Superior temporal gyrus (tissue), 1 donor: ENCODE measurements around the gene MLLT10.

Source experiments
- DNase-seq: peaks from one replicate; pipeline ENCODE4 v3.0.0-alpha.2; 2016; ENCODE audit errors: extremely low spot score

Gene MLLT10

DNA sequence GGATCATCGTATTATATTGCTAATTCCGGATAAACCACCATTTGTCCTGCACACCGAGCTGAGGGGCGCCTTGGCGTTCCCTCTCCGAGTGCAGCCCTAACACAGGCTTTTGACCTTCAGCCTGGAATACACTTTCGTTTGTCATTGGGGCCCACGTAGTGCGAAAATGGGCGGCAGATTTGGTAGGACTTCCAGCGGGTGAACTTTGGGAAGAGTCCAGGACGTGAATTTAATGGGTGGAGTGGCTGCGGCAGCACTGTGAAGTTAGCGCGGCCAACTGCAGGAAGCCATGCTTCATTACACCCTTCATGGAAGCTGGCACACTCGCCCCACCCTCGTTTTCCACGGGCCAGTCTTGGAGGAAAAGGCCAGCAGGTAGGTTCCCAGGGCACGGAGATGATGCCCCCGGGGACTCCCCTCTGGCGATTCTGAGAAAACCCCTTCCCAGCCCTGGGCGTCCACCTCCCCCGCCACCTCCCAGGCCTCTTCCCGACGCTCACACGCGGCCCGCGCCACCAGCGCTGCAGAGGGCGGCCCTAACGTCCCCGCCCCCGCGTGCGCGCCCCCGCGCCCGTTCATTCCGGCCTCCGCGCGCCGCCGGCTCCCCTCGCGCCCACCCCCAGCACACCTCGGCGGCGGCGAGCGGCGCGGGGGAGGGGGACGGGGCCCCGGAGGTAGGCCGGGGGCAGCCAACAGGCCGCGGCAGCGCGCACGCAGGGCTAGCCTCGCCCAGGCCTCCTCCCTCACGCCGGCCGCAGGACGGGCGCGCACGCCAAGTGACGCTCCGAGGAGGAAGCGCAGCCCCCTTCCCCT lies at the start of gene MLLT10:
Gene MLLT10 (plus strand): TSS at position 766 of the 813 bp plus-strand sequence. CDS start 413 bp downstream, outside the sequence.
- DNase-seq, result peak; percentile 90

- DNase-seq, result no peak
Observed at GRCh38 chr10:21487416-21488180, 46.4 kb upstream of the MLLT10 start.

DNA sequence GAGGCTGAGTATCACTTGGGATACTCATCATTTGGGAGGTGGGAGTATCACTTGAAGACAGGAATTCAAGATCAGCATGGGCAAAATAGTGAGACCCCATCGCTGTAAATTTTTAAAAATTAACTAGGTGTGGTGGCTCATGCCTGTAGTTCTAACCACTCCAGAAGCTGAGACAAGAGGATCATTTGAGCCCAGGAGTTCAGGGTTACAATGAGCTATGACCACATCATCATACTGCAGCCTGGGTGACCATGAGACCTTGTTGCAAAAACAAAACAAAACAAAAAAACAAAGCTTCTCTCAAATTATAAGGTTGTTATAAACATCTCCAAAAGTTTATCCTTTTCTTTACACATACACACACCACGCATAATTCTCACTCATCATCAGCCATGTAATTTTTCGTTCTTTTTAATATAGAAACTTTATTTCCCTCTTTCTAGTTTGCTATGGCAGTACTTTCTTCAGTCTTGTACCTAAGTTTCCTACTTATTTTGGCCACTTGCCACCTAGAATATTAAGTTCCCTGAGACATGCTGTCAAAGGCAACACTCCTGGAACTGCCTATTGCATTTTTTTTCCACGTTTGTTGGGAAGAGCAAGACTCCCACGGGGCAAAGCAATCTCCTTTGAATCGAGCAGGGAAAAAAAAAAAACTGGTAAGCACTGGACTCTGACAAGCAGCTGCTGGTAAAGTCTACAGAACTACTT lies 45.6 kb upstream of the MLLT10 start:
- no peak for DNase-seq

DNA sequence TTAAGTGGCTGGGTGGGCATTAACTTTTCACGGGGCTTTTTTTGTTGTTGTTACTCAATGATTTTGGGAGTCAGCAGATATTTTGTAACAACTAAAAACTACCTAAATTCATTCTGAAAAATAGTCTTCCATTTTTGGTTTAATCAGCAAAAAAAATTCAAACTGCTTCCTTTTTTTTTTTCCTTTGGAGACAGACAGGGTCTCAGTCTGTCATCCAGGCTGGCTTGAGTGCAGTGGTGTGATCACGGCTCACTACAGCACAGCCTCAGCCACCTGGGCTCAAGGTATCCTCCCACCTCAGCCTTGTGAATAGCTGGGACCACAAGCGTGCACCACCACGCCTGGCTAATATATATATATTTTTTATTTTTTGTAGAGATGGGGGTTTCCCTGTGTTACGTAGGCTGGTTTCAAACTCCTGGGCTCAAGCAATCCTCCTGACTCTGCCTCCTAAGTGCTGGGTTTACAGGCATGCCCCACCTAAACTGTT lies 45.0 kb upstream of the MLLT10 start:
- no peak for DNase-seq

- no peak for DNase-seq
Observed at GRCh38 chr10:21490028-21490710, 43.9 kb upstream of the MLLT10 start.

- DNase-seq, result no peak
Observed at GRCh38 chr10:21490711-21491105, 43.3 kb upstream of the MLLT10 start.

DNA sequence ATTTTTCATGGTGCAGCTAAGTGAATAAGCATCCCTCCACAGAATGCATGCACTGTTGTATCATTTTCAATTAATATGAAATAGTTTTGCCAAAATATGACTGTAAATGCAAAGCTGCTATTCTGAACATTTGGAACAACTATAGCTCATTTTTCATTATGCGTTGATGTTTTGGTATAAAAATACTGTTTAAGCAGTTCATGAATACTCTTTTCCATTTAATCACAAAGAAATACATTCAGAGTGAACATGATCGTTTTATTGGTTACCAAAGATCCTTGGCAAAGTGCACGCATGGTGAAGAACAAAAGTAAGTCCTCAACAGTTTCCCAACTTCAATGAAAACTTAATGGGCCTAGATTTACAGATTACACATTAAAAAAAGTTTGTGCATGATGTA lies 41.6 kb upstream of the MLLT10 start:
- DNase-seq, result no peak

GRCh38 chr10:21493784-21494183 lies 40.2 kb upstream of the MLLT10 start:
- no peak for DNase-seq

DNA sequence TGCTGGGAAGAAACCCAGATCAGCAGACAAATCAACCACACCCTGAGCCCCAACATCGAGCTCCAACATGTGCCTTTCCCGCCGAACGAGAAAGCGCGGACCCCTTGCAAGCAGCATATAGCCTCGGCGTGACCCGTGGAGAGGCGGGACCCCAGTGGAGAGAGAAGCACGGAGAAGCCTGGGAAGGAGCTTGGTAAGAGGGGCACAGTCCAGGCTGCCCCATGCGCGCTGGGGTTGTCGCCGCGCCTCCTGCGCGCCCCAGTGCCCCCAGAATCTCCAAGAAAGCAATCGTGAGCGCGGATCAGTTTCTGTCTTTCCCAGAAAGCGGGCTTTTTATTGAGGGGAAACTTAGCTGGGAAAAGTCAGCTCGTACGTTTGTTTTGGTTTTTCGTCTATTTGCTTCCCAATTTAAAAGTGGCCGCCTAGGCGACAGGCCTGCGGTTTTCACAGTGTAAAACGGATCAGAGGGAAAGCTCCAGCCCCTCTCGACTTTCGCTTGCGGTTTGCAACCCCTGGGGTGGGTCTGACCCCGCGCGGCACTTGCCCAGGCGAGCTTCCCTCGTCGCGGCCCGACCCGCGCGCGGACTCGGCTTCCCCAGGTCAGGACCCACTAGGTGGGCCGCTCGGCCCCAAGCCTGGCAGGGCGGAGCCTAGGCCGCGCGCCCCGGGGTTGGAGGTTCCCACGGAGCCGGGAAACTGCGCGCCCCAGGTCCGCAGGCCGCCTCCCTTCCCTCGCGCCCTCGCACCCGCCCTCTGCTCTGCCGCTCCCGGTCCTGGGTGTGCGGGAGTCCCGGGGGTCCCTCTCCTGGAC lies 39.6 kb upstream of the MLLT10 start:
- DNase-seq, result no peak

DNA sequence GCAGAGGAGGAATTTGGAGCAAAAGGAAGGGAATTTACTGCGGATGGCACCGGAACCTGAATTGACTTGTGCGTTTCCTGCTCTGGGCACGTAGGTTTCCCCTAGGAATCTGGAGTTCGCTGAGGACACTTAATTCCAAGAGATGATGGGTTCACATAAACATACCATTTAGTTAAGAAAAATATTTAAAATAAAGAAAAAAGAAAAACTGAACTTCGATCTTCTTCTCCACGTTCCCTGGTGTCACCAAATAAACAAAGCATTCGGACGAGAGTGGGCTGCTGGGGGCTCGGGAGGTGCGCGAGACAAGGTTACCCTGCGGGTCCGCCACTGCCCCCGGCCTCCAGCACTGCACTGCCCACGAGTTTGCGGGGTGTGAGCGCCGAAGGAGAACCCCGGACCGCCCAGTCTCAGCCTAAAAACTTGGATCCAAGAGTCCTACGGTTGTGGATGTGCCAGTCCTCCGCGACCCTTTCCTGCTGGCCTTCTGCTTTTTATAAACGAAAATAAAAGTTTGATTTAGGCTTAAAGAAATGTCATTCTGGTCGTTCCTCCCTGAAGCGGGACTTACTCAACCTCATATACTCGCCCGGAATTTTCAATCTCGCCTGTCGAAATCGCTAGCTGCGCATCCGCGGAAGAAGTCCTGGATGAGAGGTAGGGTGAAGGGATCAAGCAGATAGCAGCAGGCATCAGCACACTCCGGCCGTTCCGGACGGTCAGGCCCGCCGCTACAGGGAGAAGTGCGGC lies 38.9 kb upstream of the MLLT10 start:
- DNase-seq, result no peak

GRCh38 chr10:21495752-21496342 lies 38.2 kb upstream of the MLLT10 start:
- DNase-seq, result peak; percentile 89

DNA sequence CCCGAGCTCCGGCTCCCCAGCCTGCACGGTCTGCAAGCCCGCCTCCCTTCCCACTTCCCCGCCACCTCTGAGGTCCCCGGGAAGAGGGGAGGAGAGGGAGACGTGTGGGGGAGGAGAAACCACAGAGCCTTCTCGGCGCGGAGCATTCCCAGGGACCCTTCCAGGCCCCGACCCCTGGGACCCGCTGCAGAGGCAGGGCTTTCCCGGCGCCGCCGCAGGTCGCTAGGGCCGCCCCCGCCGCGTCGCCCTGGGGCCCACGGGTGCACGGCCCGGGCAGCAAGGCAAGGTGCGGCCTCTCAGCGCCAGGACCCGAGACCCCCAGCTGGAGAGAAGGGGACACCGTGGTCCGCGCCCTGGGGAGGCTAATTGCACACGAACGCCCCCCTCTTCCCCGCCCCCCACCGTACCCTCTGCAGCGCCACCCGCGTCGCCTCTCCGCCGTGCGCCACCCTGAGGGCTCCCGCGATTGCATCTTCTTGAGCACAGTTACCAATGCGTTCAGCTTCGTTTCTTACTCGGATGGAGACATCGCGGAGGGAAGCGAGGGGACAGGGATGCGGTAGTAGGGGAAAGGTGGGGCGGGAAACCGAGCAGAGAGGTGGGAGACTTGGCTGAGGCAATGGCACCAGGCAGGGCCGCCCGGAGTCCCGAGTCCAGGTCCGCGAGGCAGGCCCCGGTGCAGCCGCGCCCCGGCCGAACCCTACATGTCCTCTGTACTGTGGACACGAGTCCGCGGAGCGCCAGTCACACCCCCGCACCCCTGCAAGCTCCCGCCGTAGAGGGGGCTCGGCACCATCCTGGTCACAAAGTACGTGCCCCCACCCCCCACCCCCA lies 37.5 kb upstream of the MLLT10 start:
- peak; percentile 68 for DNase-seq

DNA sequence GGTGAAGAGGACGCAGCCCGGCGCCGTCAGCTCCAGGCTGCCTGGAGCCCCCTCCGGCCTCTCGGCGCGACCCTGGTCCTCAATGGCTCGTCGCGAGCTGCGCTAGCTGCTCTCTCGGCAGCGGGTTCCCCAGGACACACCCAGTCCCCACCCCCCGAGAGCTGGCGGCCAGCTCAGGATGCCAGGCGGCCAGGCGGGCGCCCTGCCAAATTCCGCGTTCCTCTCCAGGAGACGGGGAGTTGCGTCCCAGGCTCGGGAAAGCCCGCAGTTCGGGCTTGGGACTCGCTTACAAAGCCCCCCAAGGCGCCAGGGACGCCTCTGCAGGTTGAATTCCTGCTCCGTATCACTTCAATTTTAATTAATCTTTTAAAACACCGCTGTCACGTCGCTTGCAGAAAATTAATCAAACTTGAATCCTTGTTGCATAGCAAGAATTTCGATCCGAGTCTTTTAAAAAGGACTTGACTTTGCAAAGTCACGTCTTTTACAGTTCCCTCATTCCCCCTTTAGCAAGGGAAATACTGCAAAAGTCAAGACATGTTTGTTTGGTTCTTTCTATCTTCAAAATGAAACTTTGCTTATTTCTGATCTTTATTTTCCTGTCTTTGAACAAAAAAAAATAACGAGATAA lies 36.7 kb upstream of the MLLT10 start:
- DNase-seq, result peak; percentile 75

GRCh38 chr10:21498377-21498776 lies 35.7 kb upstream of the MLLT10 start:
- DNase-seq, result peak; percentile 10

DNA sequence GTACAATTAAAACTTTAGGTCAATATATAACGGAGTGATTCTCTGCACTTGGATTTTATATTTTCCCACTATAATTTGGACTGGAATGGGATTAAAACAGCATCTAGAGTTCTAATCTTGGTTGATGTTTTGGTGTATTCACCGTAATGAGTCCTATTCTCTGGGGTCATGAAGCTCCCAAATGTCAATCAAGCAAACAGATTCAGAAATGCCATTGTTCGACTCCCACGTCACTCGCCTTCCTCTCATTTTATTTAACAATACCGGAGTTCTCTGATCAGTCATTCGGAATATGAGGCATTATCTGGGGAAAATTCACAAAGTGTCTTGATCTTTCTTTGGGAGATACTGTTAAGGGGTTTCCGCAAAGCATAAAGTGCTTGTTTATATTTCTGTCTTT lies 35.0 kb upstream of the MLLT10 start:
- DNase-seq, result no peak

DNA sequence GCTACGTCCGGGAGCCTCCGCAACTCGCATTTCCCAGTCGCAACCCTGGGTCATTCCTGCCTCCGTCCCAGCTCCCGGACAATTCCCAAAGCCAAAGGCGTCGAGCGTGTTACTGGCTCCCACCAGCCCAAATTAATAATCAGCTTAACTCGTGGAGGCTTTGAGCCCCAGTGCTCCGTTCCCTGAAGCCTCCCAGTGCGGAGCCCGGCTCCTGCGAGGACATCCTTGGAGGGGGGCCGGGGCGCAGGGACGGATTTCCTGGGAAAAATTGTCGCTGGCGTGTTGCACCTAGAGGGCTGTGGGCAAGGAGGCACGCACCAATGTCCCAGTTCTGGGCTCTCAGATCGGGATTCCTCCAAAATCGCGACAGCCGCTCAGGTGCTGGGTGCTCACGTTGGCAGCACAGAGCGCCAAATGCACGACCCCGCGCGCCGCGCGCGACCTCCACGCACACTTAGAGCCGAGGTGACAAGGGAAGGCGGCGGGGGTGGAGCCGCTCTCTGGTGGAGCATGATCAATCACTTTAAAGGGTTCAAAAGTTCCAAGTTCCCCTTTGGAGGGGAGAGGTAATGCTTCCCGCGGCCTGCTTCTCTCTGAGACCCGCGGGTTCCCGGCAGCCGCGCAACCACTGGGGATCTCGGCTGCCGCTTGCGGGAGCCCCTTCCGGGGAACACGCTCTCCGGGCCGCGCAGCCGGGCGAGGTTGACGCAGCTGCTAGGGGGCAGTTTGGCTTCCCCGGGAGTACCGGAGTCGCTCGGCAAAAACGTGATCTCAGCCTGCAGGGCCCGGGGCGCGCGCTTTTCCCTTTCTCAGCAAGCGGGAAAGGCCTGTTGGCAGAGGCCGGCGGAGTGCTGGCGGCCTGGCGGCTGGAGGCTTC lies 34.1 kb upstream of the MLLT10 start:
- DNase-seq, result no peak

DNA sequence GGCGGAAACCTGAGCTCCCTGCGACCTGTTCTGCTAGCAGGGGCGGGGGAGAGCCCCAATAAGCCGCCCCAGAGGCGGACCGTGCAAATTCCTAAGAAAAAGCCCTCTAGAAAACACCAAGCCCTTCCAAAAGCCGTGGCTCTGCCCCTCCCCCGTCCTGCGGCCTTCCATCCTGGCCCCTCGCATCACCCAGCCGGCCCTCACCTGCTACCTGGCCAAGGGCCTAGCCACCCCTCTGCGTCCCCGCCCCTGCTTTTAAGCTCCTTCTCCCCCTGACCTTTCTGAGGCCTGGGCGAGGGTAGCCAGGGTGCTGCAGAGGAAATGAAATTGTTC lies 33.5 kb upstream of the MLLT10 start:
- no peak for DNase-seq
